GM19395 (cell line): ENCODE data around the gene XKR7.

Experiments used
- ATAC-seq: cut with Tn5 transposase; IDR thresholded peaks from one replicate; pipeline ENCODE4 v1.9.1; 2021; ENCODE audit warnings: mild to moderate bottlenecking, moderate library complexity; ENCODE audit not compliant: unreplicated experiment

Gene XKR7

GRCh38 chr20:31943052-31943471, 24.9 kb upstream of the XKR7 start:
- no peak for ATAC-seq

- no peak for ATAC-seq
These were observed 22.6 kb upstream of the XKR7 start for GRCh38 chr20:31945319-31945718.

DNA sequence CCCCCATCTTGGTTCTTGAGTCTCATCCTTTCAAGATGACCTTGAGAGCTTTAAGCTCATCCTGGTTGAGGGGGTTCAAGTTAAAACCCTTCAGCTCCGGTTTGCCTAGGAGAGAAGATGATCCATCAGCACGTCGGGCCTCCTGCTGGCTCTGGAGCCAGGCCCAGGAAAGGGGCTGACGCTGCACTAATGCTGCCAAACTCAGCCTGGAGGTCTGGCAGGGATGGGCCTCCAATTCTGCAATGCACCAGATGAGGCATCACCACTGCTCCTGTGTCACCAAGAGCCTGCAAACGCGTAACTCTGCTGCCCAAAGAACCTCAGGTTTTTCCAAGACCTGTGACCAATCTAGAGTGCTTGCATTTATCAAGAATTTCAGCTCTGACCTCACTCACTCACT, 22.2 kb upstream of the XKR7 start:
- no peak for ATAC-seq

GRCh38 chr20:31948008-31948407, 19.9 kb upstream of the XKR7 start:
- ATAC-seq, result no peak

GRCh38 chr20:31949877-31950646, 17.9 kb upstream of the XKR7 start:
- ATAC-seq, result no peak

DNA sequence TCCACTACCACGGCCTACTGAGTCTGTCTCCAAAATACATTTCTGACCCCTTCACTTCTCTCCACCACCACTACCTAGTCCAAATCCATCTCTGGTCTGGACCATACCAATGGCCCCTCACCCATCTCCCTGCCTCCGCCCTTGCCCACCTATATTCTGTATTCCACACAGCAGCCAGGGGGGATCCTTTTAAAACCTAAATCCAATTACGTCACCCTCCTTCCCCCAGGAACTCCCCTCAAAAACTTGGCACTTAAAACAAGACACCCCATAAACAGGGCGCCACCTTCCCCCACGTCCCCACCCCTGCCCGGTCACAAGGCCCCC, 16.8 kb upstream of the XKR7 start:
- ATAC-seq, result no peak

GRCh38 chr20:31951530-31952453, 16.2 kb upstream of the XKR7 start, which contains the start of gene PDRG1:
Gene PDRG1, minus strand, starts transcription at chr20:31952046. Its CDS starts 85 bp downstream, at chr20:31951961.
- ATAC-seq, result peak; percentile 89

DNA sequence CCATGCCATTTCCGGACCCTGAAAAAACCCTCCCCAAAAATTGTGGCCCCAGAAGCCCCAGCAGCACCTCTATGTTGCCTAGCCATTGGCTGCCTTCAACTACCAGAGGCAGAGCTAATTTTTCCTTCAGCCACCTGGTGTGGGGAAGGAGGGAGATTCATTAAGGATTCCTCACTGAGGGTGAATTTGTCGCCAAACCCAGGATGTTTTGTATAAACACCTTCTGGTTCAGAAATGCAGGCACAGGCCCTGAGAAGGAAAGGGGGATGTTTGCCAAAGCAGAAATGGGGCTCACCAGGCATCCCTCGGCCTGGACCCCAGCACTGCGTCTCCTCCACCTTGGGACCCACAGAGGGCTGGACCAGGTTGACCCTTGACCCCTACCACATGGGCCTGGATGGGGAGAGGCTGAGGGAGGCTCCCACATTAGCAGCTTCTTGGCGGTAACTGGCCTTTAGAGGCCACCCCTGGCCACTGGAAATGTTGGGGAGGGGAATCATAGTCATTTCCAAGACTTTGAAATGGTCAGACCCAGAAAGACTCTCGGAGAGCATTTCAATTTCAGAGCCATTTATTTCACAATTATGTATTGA, 14.3 kb upstream of the XKR7 start:
- ATAC-seq, result no peak

DNA sequence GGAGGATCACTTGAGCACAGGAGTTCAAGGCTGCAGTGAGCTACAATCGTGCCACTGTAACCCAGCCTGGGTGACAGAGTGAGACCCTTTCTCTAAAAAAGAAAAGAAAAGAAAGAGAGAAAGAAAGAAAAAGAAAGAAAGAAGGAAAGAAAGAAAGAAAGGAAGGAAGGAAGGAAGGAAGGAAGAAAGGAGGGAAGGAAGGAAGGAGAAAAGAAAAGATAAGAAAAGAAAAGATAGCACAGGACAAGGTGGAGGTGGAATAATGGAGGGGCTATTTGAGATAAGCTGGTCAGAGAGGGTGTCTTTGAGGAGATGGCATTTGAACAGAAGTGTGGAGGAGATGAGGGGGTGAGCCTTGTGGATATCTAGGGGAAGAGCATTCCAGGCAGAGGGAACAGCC, 13.5 kb upstream of the XKR7 start:
- no peak for ATAC-seq

DNA sequence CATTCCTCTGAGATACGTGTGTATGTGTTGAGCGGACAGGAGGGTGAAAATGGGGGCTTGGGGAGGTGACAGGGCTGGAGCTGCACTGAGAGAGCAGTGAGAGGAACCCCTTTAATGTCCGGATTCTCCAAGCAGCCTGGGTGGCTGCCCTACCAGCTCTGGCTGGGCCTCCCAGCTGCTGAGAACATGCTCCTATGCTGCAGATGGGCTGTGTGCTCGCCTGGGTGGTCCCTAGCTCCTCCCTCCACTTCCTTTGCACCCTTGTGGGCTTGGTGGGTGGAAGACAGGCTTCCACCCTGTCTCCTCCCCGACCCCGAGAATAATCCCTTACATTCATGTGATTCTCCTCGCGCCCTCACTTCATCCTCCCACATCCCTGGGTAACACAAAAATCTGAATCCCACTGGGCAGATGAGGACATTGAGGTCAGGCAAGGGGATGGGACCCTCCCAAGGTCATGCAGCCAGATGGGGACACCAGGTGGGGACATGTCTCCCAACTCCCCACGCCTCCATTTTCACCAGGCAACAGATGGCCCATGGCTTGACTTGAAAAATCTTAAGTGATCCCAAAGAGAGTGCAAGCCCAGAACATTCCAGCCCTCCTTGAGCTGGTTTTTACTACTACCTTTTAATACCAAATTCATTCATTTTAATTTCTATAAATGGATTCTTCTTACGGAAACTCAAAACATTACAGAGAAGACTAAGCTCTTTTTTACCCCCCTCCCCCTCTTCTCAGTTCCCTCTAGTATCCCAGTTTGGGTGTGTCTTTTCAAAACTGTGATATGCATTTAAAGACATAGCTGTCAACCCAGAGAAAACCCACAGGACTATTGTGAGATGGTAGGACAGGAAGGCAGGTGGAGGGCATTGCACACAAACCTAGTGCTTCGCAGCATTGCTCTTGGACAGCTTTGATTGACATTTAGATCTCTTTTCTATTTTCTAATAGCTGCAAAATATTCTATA, 11.1 kb upstream of the XKR7 start:
- no peak for ATAC-seq

DNA sequence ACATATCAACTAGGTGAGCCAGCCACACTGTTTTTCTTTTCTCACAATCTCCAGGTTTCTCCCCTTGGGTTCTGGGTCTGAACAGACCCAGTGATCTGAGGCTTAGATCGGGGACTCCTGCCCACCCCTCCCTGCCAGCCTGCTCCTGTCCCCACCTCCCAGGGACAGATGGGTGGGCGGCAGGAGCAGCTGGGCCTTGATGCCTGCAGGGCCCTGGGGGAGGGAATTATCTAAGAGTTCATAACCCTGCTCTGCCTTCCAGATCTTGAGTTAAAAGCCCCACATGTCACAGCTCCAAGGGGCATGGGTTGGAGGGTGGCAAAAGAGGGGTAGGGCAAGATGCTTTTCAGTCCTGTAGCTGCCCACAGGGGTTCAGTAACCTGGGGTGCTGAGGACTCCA, 5.2 kb upstream of the XKR7 start:
- no peak for ATAC-seq

GRCh38 chr20:31963889-31964288, 4.1 kb upstream of the XKR7 start:
- no peak for ATAC-seq

DNA sequence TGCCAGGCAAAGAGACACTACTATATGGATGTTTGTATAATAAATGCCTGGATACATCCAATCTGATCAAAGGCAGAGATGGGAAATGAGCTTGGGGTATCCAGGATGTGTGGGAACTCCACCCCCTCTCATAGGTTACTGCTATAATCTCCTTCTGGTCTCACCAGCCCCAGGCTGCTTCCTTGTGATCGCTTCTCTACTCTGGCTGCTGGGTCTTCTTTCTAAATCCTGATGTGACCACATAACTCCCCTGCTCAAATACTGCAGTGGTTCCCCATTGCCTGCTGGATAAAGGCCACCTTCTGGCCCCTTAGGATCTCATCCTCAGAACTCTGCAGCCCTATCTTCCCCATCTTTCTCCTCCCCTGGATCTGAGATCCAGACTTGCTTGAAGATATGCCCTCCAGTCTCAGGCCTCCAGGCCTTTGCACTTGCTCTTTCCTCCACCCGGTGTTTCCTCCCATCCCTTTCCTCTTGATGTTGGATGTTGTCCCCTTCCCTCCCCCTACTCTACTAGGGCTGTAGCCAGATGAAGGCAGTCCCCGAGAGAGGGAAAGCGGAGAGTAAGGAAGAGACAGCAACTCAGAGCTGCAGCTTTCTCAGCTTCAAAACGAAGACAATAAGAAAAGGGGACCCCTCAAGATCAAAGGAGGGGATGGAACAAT, 828 bp upstream of the XKR7 start:
- no peak for ATAC-seq

DNA sequence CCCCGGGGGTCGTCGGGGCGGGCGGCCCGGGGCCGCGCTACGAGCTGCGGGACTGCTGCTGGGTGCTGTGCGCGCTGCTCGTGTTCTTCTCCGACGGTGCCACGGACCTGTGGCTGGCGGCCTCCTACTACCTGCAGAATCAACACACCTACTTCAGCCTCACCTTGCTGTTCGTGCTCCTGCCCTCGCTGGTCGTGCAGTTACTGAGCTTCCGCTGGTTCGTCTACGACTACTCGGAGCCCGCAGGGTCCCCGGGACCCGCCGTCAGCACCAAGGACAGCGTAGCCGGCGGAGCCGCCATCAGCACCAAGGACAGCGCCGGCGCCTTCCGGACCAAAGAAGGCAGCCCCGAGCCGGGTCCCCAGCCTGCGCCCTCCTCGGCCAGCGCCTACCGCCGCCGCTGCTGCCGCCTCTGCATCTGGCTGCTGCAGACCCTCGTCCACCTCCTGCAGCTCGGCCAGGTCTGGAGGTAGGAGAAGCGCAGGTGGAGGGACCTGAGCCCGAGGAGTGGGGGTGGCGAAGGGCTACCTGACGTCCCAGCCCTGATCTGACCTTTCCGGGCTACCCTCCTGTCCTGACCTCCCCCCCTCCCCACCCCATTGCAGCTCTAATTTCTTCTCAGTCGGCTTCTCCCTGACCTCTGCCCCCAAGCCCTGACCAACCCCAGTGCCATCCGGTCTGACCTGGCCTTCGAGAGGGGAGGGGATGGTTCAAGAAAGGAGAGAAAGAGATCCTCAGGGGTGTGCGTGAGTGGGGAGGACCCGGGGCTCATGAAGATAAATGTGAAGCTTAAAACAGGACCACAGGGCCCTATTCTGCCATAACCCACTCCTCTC, 558 bp downstream of the XKR7 start:
- ATAC-seq, result no peak

GRCh38 chr20:31969991-31970390, 2.0 kb downstream of the XKR7 start:
- ATAC-seq, result no peak

GRCh38 chr20:31972471-31973021, 4.6 kb downstream of the XKR7 start:
- ATAC-seq, result no peak

- ATAC-seq, result no peak
These were observed 6.3 kb downstream of the XKR7 start for GRCh38 chr20:31974296-31974695.

DNA sequence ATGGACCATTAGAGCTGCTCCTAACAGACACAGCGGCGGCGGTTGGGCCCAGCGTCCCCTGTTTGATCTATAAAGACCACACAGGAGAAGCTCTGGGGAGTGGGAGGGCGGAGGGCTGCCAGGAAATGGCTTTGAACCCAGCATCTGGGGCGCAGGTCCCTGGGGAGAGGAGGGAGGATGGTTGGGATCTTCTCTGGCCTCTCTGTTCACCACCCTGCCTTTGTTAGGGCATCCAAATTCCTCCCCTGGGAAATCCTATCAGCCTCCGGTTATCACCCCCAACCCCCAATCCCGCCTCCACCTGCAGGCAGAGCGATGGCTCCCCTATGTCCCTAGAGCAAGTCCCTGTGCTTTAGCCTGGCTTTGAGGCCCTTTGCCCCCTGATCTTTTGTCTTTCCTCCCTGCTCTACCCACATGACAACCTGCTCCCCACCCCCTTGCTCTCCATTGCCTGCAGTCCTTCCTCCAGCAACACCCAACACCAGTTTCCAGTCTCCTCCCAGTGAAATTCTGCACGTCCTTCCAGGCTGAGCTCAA, 7.1 kb downstream of the XKR7 start:
- no peak for ATAC-seq

GRCh38 chr20:31975874-31976273, 7.9 kb downstream of the XKR7 start:
- no peak for ATAC-seq
